NCI-H2227 (cell line): ENCODE results near the gene FAM13A.
"Not testable (repeated sequence)": the region's sequence is repeated elsewhere in the genome, so short reads cannot be mapped to it uniquely, and the experiment has no call there.

Source experiments
- DNase-seq: peaks from one replicate; lab custom pipeline; 2025; ENCODE audit not compliant: unreplicated experiment; lab: John Stamatoyannopoulos, UW

The FAM13A gene

GRCh38 chr4:88908521-88908920 is 148.5 kb downstream of the FAM13A start:
- DNase-seq = no peak

GRCh38 chr4:88908003-88908402 is 149.0 kb downstream of the FAM13A start:
- no peak for DNase-seq

- DNase-seq = no peak
Measured at GRCh38 chr4:88907478-88907877, 149.5 kb downstream of the FAM13A start.

GRCh38 chr4:88904240-88904639 is 152.7 kb downstream of the FAM13A start:
- not testable (repeated sequence) for DNase-seq

GRCh38 chr4:88900432-88900831 is 156.6 kb downstream of the FAM13A start:
- DNase-seq = no peak

GRCh38 chr4:88897752-88898151 is 159.2 kb downstream of the FAM13A start:
- no peak for DNase-seq

- DNase-seq = no peak
Measured at GRCh38 chr4:88897180-88897579, 159.8 kb downstream of the FAM13A start.

GRCh38 chr4:88893961-88894360 is 163.0 kb downstream of the FAM13A start:
- DNase-seq = no peak

GRCh38 chr4:88892646-88893045 is 164.3 kb downstream of the FAM13A start:
- DNase-seq = no peak

GRCh38 chr4:88891636-88892035 is 165.3 kb downstream of the FAM13A start:
- no peak for DNase-seq

- DNase-seq = not testable (repeated sequence)
Measured at GRCh38 chr4:88887409-88887808, 169.6 kb downstream of the FAM13A start.

- no peak for DNase-seq
Measured at GRCh38 chr4:88881227-88881569, 175.8 kb downstream of the FAM13A start.

GRCh38 chr4:88880501-88881226 is 176.3 kb downstream of the FAM13A start:
- peak; percentile 11 for DNase-seq

GRCh38 chr4:88879991-88880390 is 177.0 kb downstream of the FAM13A start:
- no peak for DNase-seq

- DNase-seq = no peak
Measured at GRCh38 chr4:88878642-88879041, 178.3 kb downstream of the FAM13A start.

- DNase-seq = no peak
Measured at GRCh38 chr4:88870428-88870827, 186.6 kb downstream of the FAM13A start.

- no peak for DNase-seq
Measured at GRCh38 chr4:88868510-88868909, 188.5 kb downstream of the FAM13A start.

- no peak for DNase-seq
Measured at GRCh38 chr4:88866862-88867550, 190.0 kb downstream of the FAM13A start.

- DNase-seq = no peak
Measured at GRCh38 chr4:88865466-88865865, 191.5 kb downstream of the FAM13A start.

GRCh38 chr4:88865046-88865445 is 191.9 kb downstream of the FAM13A start:
- no peak for DNase-seq

- DNase-seq = no peak
Measured at GRCh38 chr4:88860586-88860985, 196.4 kb downstream of the FAM13A start.

- DNase-seq = no peak
Measured at GRCh38 chr4:88859191-88859812, 197.7 kb downstream of the FAM13A start.
